ENCODE results near the gene ZNF628. TPM values are rescaled to one million over a fixed set of nuclear protein-coding genes. Genes with fewer than 3 reads are reported as not detected.

The ZNF628 gene
- total RNA-seq, 1 donor from 2014 or later, result 13.2 TPM

- intact Hi-C loops (cut with DNase I), result no loop called here
- TF ChIP-seq, protein P1, sequence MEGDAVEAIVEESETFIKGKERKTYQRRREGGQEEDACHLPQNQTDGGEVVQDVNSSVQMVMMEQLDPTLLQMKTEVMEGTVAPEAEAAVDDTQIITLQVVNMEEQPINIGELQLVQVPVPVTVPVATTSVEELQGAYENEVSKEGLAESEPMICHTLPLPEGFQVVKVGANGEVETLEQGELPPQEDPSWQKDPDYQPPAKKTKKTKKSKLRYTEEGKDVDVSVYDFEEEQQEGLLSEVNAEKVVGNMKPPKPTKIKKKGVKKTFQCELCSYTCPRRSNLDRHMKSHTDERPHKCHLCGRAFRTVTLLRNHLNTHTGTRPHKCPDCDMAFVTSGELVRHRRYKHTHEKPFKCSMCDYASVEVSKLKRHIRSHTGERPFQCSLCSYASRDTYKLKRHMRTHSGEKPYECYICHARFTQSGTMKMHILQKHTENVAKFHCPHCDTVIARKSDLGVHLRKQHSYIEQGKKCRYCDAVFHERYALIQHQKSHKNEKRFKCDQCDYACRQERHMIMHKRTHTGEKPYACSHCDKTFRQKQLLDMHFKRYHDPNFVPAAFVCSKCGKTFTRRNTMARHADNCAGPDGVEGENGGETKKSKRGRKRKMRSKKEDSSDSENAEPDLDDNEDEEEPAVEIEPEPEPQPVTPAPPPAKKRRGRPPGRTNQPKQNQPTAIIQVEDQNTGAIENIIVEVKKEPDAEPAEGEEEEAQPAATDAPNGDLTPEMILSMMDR (IDR thresholded peaks at IDR 0.05), result no peak
- Histone ChIP-seq H3K4me3 (no peak overlapping the region), H3K36me3 (no peaks in the 10 kb centered on the region), H3K4me1 (peaks cover 21 to 38% of the 10 kb centered on the region in 2 donors), H3K27ac (peak overlapping the region in 1 of 2 donors; percentile 90), H3K9me3 (no peaks in the 10 kb centered on the region), H3K27me3 (no peaks in the 10 kb centered on the region)
- DNase-seq (ENCODE audit: low spot score in 2 of 2), result no peak
These were observed 12.7 kb downstream of the ZNF628 start for GRCh38 chr19:55488986-55489710.

DNA sequence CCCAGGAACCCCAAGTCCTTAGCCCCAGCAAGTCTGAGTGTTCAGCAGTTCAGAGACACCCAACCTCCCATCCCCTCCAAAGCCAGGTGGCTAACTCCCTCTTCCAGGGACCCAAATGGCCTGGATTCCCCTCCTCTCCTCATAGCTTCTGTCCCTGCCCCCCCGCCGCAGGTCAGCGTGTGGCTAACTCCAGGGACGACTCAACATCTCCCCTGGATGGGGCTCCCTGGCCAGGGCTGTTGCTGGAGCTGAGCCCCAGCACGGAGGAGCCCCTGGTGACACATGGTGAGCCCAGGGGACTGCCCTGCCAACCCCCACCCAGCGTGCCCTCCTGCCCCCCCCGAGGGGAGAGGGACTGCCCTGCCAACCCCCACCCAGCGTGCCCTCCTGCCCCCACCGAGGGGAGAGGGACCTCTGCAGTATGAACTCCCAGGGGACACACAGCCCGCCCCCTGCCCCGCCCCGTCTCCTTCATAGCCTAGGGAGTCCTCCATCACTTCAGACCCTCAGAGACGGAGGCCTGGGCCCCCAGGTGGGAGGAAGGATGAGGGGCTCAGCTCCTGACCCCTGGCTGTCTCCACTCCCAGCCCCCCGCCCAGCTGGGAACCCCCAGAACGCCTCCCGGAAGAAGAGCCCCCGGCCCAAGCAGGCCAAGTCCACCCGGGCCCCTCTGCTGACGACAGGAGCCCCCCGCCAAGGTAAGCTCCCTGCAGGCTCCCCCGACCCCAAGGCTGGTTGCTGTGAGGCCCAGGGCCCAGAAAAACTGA, 13.5 kb downstream of the ZNF628 start:
- intact Hi-C loops (cut with DNase I), result no loop called here
- TF ChIP-seq, protein P1 (IDR thresholded peaks at IDR 0.05), result no peak
- Histone ChIP-seq H3K4me1 (peaks cover 17 to 32% of the 10 kb centered on the region in 2 donors), H3K27me3 (no peaks in the 10 kb centered on the region), H3K27ac (no peak overlapping the region), H3K4me3 (no peak overlapping the region), H3K9me3 (no peaks in the 10 kb centered on the region), H3K36me3 (no peaks in the 10 kb centered on the region)
- DNase-seq (ENCODE audit: low spot score in 2 of 2), result no peak

- no peaks in the 10 kb centered on the region for H3K27me3 ChIP-seq
- intact Hi-C loops (cut with DNase I), result no loop called here
- DNase-seq (ENCODE audit: low spot score in 2 of 2), result no peak
- peaks cover 12 to 26% of the 10 kb centered on the region in 2 donors for H3K4me1 ChIP-seq
- H3K27ac ChIP-seq, result peak overlapping the region; percentile 19 to 36
- H3K4me3 ChIP-seq, result no peak overlapping the region
- TF ChIP-seq, protein P1 (IDR thresholded peaks at IDR 0.05), result no peak
- H3K9me3 ChIP-seq, result no peaks in the 10 kb centered on the region
- H3K36me3 ChIP-seq, result no peaks in the 10 kb centered on the region
These were observed 14.3 kb downstream of the ZNF628 start for GRCh38 chr19:55490478-55491432.

DNA sequence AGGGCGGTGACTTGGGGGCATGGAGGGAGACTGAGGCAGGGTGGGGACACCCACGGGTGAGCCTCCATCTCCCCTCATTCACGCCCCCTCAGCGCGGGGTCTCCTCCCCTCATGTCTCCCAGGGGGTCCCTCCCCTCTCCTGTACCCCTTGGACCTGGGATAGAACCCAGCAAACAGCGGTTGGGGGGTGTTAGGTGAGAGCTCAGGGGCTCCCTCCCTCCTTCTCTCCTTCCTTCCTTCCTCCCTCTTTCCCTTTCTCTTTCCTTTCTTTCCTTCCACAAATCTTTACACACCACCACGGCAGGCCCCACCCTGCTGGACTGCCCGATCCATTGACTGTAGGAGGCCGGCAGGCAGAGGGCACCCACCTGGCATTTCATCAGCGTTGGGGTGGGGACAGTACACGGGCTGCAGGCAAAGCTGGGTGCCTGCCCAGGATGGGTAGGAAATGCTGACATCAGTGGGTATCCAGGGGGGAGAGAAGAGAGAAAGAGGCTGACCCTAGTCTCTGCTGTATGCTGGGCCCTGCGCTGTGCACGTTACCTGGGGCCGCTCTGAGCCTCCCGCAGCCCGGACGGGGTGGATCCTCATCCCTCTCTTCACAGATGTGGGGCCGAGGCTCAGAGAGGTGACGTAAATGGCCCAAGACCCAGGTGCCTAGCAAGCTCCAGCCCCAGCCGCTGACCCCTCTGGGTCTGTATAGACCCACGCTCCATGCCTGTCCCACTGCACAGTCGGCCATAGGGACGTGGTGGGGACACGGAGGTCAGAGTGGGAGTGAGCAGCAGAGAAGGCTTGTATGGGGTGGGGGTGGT, 15.3 kb downstream of the ZNF628 start:
- H3K27ac ChIP-seq, result peak overlapping the region; percentile 19 to 36
- DNase-seq (ENCODE audit: low spot score in 2 of 2), result no peak

More for the DNA sequence above, 15.3 kb downstream of the ZNF628 start:
- no peaks in the 10 kb centered on the region for H3K36me3 ChIP-seq
- intact Hi-C loops (cut with DNase I), result no loop called here
- H3K4me3 ChIP-seq, result no peak overlapping the region
- no peaks in the 10 kb centered on the region for H3K27me3 ChIP-seq
- H3K4me1 ChIP-seq, result peaks cover 5 to 16% of the 10 kb centered on the region in 2 donors
- TF ChIP-seq, protein P1 (IDR thresholded peaks at IDR 0.05), result no peak
- H3K9me3 ChIP-seq, result no peaks in the 10 kb centered on the region

Data from ascending aorta (tissue), 2 donors.